NCI-H345 (cell line): ENCODE results near the gene TNFRSF6B.

Experiments used
- DNase-seq: peaks from one replicate; lab custom pipeline; 2025; lab: John Stamatoyannopoulos, UW

TNFRSF6B gene

DNA sequence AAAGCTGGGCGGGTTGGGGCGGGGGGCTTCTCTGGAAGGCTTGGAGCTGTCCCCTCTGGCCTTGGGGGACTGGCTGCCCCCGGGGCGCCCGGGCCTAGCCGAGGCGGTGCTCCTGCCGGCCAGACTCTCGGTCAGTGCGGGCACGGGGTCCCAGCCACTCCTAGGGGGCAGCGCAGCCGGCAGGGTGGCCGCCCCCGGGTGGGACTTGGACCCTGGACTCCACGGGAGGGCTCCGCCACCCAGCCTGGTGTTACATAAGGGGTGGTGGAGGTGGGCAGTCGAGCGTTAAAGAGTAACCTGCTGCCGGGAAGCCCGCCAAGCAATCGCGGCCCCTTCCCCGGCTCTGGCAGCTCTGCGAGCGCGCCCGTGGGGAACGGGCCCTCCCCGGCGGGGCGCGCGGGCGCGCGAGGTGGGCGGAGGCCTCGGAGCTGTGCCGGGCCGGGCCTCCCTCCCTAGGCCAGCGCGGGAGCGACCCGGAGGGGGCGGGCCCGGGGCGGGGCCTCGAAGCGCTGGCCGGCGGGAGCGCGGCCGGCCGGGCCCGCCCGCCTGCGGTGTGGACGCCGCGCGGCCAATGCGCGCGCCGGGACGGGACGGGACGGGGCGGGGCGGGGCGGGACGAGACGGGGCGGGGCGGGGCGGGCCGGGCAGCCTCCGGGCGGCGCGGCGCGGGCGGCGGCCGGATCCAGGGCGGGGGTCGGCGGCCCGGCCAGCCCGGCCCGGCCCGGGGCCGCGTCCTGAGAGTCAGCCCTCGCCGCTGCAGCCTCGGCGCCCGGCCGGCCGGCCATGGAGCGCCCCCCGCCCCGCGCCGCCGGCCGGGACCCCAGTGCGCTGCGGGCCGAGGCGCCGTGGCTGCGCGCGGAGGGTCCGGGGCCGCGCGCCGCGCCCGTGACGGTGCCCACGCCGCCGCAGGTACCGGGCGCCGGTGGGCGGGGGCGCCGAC, 42.9 kb downstream of the TNFRSF6B start, which contains the start of gene SLC2A4RG:
TSS of gene SLC2A4RG (plus strand) at position 647 of the 940 bp plus-strand sequence. CDS start at position 784, 137 bp downstream.
- DNase-seq, result peak; percentile 90

DNA sequence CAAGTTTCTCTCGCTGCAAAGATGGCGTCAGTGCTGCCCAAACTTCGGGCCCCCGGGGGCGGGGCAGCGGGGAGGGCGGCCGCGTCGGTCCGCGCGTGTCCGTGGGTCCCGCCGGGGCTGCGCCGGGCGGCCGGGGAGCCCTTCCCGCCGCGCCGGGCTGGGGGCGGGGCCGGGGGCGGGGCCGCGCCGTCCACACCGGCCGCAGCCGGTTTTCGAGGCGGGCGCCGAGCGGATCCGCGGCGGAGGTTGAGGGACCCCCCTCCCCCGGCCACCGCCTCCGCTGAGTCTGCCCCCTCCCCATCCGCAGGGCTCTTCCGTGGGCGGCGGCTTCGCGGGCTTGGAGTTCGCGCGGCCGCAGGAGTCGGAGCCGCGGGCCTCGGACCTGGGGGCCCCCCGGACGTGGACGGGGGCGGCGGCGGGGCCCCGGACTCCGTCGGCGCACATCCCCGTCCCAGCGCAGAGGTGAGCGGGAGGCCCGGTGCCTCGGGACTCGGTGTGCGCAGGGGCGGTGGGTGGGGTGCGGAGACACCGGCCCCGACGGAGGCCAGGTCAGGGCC, 43.7 kb downstream of the TNFRSF6B start:
- peak; percentile 76 for DNase-seq

DNA sequence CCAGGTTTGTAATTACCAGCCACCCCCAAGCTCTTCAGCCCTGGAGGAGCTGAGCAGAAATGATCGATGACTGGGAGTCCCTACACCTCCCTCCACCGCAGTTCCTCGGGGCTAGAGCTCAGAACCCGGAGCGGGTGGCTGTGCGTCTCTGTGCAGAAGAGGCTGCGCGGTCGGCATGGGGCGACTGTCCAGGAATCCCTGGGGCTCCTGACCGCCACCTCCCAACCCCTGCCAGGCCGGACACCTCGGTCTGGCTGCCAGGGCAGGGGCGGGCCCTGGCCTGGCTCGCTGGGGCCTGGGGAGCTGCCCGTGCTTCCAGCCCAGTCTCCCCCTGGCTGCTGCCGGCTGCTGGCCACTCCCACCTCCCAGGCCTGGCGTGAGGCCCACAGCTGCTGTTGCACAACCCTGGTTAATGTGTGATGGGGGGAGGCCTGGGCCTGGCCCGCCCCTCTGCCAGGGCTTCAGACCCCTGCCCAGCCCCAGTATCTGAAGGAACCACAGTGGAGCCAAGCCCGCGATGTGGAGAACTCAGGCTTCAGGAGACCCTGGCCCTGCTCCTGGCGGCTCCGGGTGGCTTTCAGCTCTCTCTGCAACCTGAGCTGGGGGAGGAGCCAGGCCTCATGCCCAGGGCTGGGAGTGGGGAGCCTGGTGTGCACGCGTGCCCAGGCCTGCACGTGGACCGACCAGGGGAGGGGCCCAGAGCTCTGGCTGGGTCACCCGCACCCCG, 44.3 kb downstream of the TNFRSF6B start:
- DNase-seq, result peak; percentile 90

DNA sequence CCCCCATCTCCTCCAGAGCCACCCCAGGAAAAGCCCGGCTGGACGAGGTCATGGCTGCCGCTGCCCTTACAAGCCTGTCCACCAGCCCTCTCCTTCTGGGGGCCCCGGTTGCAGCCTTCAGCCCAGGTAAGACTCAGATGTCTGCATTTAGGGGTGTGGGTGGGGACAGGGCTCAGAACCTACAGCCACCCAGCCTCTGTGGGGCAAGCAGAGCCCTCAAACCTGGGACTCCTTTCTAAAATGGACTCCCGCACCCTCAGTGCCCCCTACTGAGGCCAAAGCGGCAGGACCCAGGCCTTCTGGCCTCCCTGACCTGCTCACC, 44.9 kb downstream of the TNFRSF6B start:
- DNase-seq, result no peak

DNA sequence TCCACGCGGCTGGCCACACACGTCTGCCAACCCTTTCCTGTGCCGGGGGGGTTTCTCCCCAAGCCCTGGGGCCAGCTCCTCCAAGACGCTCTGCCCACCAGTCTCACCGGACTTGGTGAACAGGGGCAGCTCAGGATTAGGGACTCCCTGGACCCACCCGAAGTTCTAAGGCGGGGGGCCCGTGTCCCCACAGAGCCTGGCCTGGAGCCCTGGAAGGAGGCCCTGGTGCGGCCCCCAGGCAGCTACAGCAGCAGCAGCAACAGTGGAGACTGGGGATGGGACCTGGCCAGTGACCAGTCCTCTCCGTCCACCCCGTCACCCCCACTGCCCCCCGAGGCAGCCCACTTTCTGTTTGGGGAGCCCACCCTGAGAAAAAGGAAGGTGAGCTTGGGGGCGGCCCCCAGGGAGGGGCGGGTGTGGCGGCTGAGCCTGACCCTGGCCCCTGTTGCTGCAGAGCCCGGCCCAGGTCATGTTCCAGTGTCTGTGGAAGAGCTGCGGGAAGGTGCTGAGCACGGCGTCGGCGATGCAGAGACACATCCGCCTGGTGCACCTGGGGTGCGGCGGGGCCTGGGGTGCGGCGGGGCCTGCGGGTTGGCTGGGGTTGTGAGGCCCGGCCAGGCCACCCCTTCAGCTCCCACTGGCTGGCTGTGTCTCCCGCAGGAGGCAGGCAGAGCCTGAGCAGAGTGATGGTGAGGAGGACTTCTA, 45.4 kb downstream of the TNFRSF6B start:
- DNase-seq, result no peak

DNA sequence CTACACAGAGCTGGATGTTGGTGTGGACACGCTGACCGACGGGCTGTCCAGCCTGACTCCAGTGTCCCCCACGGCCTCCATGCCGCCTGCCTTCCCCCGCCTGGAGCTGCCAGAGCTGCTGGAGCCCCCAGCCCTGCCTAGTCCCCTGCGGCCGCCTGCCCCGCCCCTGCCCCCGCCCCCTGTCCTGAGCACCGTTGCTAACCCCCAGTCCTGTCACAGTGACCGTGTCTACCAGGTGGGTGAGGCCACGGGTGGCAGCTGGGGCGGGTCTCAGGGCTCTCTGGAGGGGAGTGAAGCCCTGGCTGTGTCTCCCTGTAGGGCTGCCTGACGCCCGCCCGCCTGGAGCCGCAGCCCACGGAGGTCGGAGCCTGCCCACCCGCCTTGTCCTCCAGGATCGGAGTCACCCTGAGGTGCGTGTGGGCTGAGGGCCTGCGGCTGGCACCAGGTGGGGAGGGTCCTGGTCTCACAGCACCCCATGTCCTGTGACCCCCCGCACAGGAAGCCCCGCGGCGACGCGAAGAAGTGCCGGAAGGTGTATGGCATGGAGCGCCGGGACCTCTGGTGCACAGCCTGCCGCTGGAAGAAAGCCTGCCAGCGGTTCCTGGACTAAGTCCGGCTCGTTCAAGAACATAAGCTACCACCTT, 46.1 kb downstream of the TNFRSF6B start:
- DNase-seq, result no peak

DNA sequence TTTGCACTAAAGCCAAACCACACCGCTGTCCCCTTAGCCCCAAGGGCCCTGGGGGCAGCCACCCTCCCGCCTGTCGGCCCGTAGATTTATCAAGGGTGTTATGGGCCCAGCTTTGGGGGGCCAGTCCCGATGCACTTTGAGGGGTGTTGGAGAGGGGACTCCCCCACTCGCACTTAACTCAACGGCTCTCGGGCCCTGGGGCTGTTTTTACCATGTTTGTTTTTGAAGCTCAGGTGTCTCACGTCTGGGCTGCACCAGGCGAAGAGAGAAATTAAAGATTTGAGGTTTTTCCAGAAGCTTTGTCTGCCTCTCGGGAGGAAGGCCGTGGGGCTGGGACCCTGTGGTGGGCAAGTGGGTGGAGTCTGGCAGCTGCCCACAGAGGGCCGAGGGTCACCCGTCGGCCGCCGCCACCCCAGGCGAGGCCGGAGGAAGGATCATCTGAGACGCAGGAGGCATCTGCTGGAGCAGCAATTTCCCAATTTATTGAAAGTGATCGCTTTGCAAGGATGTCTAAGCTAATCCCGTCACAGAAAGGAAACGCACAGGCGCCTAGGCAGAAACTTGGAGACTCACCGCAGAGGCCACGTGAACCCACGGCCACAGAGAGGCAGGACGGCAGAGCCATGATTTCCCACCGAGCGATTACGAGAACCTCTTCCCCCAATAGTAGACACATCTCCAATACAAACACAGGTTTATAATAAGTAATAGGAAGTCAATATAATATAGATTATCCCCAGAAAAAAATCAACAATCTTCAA, 46.9 kb downstream of the TNFRSF6B start:
- DNase-seq, result no peak

DNA sequence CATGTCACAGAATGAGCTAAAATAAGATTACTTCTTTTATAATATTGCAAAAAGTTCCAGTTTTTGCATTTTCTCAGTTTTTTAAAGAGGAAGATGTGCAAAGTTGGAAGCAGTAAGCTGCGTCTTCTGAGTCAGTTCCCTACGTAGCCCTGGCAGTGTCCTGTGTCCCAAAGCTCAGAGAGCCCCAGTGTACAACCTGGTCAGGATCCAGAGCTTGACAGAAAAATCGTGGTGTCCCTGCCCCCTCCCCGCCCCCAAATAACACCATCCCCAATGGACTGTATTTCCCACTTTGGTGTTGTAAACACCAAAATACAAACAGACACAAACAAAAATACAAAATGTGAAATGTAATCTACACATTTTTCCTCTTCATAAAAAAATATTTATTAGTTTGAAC, 47.7 kb downstream of the TNFRSF6B start:
- DNase-seq, result no peak

DNA sequence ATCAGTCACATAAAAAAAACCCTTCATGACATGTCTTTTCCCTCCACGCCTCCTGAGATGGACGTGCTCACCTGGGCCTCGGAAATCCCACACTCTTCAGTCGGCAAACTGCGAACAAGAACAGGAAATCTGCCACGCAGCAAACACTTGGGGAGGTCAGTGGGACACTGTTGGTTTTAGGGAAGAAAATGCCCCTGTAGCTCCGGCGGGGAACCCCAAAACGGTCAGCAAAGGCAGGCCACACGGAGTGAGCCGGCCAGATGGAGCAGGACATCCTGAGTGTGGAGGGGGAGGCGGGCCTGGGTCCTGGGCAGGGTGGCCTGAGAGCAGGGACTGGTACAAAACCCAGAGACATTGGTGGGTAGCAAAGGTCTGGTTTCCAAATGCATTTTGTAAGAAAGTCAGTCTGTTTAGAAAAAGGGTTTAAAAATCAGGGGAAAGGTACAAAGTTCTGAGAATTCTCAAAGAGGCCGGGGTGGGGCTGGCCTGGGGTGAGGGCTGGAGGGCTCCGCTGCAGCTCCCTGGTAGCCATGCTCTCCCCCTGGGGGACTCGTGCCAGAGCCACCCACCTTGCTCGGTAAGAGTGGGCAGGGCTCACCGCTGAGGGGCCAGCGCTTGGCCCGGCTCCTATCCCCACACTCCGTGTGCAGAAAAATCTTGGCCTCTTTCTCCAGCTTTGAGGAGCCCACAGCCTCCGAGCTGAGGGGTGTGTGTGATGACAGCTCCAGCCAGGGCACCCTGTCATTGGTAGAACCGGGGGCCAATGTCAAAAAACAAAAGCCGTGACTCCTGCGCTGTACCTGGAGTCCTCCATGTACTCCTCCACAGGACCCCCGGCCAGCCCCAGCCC, 48.3 kb downstream of the TNFRSF6B start:
- DNase-seq, result no peak

DNA sequence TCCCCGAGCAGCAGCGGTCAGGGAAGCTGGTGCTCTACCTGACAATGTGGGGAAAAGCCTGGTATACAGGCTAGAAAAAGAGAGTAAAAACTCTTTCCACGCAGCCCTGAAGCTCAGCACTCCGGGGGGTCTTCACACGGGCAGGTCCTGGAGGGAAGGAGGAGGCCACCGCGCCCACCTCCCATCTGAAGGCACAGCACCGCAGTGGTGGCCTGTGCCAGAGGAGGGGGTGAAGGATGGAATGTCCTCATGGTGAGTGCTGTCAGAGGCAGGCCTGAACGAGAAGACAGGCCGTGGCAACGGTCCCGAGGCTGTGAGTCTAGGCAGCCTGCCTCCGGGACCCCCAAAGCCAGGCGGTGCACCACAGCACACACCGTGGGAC, 49.0 kb downstream of the TNFRSF6B start:
- no peak for DNase-seq

DNA sequence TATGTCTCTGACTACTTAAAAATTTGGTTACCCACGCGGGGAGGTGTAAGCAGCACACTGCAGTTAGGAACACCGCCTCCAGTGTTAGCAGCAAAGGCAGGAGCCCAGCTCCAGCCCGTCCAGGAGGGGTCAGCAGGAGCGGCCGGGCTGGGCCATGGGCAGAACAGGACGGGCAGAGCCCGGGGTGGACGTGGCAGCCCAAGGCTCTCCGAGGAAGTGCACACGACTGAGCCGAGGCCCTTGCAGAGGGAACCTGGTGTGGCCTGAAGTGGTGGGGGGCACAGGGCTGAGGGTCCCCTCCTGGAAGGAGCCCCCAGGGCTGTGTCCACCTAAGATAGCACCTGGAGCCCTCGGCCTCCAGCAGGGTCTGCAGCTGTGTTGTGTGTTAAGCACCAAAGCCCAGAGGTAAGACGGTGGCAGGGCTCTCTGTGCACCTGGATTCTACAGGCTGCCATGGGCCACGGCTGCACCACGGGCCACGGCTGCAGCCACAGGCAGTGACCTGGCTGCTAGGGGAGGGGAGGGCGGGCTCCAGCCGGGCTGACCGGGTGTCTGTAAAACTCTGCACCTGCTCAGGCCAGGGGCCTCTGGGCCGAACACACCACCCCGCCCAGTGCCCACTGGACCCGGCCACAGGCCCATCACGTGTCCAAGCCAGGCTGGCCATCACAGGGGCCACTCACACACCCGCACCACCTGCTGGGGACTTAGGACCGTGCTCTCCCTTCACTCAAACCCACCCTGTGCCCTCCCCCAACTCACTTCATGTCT, 49.7 kb downstream of the TNFRSF6B start:
- DNase-seq, result no peak

DNA sequence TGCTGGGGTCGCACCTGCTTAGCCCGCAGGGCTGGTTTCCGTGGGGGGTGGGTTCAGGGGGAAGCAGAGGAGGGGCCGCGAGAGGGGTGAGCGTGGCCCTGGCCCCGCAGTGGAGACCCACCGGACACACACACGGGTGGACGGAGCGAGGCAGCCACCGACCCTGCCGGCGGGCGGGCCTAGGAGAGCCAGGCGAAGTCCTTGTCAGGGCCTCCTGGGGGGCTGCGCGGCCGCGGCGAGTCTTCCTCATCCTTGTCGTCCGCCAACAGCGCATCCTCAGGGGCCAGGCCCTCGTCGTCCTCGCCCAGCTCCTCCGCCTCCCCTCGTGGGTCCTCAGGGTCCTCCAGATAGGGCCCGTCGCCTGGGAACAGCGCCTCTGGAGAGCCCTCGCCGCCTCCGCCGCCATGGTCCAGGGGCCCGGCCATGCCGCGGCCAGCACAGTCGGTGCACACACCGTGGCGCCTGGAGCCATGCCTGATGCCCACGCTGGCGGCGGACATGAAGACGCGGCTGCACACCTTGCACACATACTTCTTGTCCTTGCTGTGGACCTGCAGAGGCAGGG, 50.4 kb downstream of the TNFRSF6B start:
- no peak for DNase-seq

DNA sequence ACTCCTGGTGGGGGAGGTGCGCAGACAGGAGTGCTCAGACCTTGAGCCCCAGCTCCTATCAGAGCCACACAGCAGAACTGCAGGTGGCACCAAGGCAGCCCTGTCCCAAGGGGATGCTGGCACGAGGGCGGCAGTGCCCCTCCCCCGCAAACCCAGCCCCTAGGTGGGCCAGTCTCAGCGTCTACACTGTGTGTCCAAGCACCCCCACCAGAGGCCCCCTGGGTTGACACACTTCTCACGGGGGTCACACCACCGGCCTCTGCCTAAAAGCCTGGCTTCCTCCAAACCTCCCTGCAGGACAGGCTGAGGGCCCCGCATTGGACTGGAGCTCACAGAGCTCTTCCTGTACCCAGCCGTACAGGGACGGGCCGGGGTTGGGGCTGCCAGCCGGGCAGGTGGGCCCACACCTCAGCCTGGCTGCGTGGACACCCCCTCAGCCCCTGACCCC, 51.2 kb downstream of the TNFRSF6B start:
- DNase-seq, result no peak
